ENCODE results near the gene NEDD4L. TPM values are rescaled to one million over a fixed set of nuclear protein-coding genes. Genes with fewer than 3 reads are reported as not detected.

Gene NEDD4L
- total RNA-seq, 4 donors from 2014 or later, result 32.5 to 65.6 (median 43.4) TPM

- no peak for TF ChIP-seq CTCF (IDR thresholded peaks at IDR 0.05; ENCODE audit: low read depth)
These were observed 66.4 kb downstream of the NEDD4L start for GRCh38 chr18:58110398-58110797.

GRCh38 chr18:58112174-58112573, 68.1 kb downstream of the NEDD4L start:
- TF ChIP-seq CTCF (IDR thresholded peaks at IDR 0.05; ENCODE audit: low read depth), result no peak

GRCh38 chr18:58113337-58113736, 69.3 kb downstream of the NEDD4L start:
- no peak for TF ChIP-seq CTCF (IDR thresholded peaks at IDR 0.05; ENCODE audit: low read depth)

- no peak for TF ChIP-seq CTCF (IDR thresholded peaks at IDR 0.05; ENCODE audit: low read depth)
These were observed 70.7 kb downstream of the NEDD4L start for GRCh38 chr18:58114766-58115165.

GRCh38 chr18:58116818-58117217, 72.8 kb downstream of the NEDD4L start:
- no peak for TF ChIP-seq CTCF (IDR thresholded peaks at IDR 0.05; ENCODE audit: low read depth)

GRCh38 chr18:58117786-58118403, 73.9 kb downstream of the NEDD4L start:
- no peak for TF ChIP-seq CTCF (IDR thresholded peaks at IDR 0.05; ENCODE audit: low read depth)

GRCh38 chr18:58118536-58118935, 74.5 kb downstream of the NEDD4L start:
- TF ChIP-seq CTCF (IDR thresholded peaks at IDR 0.05; ENCODE audit: low read depth), result no peak
